OCI-LY3 (cell line): ENCODE results near the gene GALNT18.

Experiments
- EZH2phosphoT487 ChIP-seq: fragments of 200-600 bp; shearing (Covaris generic); IDR thresholded peaks from 2 replicates; pipeline ENCODE4 v1.6.1; 2018; ENCODE audit warnings: antibody characterized with exemption, mixed run types, low read depth
- TF ChIP-seq, protein P1 (sequence below): fragments of 200-600, 300-600 bp; sonication (generic); IDR thresholded peaks from 2 replicates; pipeline ENCODE4 v1.5.1; 2014; ENCODE audit warnings: antibody characterized with exemption, low read length, low read depth

DNA sequence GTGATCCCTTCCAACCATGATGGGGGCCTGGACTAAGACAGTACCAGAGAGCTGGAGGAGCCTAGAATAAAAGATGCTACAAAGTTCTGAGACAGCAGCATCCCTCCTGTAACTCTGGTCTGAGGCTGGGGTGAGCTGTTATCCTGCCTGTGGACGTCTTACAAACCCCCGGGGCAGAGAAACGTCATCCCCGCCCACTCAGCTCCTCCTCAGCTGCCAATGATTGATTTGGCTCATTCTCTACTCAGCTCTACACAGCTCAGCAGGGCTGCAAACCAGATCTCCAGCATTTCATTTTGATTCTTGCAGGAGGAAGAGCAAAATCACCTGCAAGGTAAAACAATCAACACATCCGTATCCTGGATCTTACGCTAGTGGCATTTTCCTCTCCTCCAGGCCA lies 324.2 kb downstream of the GALNT18 start:
- TF ChIP-seq, protein P1, sequence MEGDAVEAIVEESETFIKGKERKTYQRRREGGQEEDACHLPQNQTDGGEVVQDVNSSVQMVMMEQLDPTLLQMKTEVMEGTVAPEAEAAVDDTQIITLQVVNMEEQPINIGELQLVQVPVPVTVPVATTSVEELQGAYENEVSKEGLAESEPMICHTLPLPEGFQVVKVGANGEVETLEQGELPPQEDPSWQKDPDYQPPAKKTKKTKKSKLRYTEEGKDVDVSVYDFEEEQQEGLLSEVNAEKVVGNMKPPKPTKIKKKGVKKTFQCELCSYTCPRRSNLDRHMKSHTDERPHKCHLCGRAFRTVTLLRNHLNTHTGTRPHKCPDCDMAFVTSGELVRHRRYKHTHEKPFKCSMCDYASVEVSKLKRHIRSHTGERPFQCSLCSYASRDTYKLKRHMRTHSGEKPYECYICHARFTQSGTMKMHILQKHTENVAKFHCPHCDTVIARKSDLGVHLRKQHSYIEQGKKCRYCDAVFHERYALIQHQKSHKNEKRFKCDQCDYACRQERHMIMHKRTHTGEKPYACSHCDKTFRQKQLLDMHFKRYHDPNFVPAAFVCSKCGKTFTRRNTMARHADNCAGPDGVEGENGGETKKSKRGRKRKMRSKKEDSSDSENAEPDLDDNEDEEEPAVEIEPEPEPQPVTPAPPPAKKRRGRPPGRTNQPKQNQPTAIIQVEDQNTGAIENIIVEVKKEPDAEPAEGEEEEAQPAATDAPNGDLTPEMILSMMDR, result no peak
- TF ChIP-seq EZH2phosphoT487, result no peak
